Ishikawa (cell line): ENCODE measurements around the gene TNFAIP3.

Experiments
- CEBPB ChIP-seq: IDR thresholded peaks from 2 replicates; pipeline ENCODE4 v1.6.1; 2012
- CREB1 ChIP-seq: IDR thresholded peaks from 2 replicates; pipeline ENCODE4 v1.6.1; 2012; ENCODE audit warnings: low read depth
- EGR1 ChIP-seq: IDR thresholded peaks from 2 replicates; pipeline ENCODE4 v1.6.1; 2012
- EP300 ChIP-seq: IDR thresholded peaks from 2 replicates; pipeline ENCODE4 v1.6.1; 2012; ENCODE audit warnings: borderline replicate concordance
- FOXM1 ChIP-seq: IDR thresholded peaks from 2 replicates; pipeline ENCODE4 v1.6.1; 2012; ENCODE audit warnings: low read depth, borderline replicate concordance
- MAX ChIP-seq: IDR thresholded peaks from 2 replicates; pipeline ENCODE4 v1.6.1; 2012
- NFIC ChIP-seq: IDR thresholded peaks from 2 replicates; pipeline ENCODE4 v1.6.1; 2012
- RAD21 ChIP-seq: IDR thresholded peaks from 2 replicates; pipeline ENCODE4 v1.6.1; 2012; ENCODE audit warnings: low read depth
- REST ChIP-seq: IDR thresholded peaks from 2 replicates; pipeline ENCODE4 v1.6.1; 2012; ENCODE audit warnings: low read depth, mild to moderate bottlenecking
- TAF1 ChIP-seq: IDR thresholded peaks from 2 replicates; pipeline ENCODE4 v1.6.1; 2012; ENCODE audit warnings: low read depth, mild to moderate bottlenecking
- TCF12 ChIP-seq: IDR thresholded peaks from 2 replicates; pipeline ENCODE4 v1.6.1; 2012; ENCODE audit warnings: low read depth
- TEAD4 ChIP-seq: IDR thresholded peaks from 2 replicates; pipeline ENCODE4 v1.6.1; 2012
- USF1 ChIP-seq: IDR thresholded peaks from 2 replicates; pipeline ENCODE4 v1.6.1; 2012
- YY1 ChIP-seq: IDR thresholded peaks from 2 replicates; pipeline ENCODE4 v1.6.1; 2012; ENCODE audit warnings: low read depth
- ZBTB7A ChIP-seq: IDR thresholded peaks from 2 replicates; pipeline ENCODE4 v1.6.1; 2012; ENCODE audit warnings: low read depth

TNFAIP3 gene

GRCh38 chr6:137847748-137848147, 19.3 kb upstream of the TNFAIP3 start:
- TF ChIP-seq USF1 (no peak), TCF12 (no peak), RAD21 (no peak), CREB1 (no peak), CEBPB (no peak), FOXM1 (no peak), ZBTB7A (no peak), EGR1 (no peak), YY1 (no peak), TEAD4 (no peak), NFIC (no peak), TAF1 (no peak), REST (no peak)

GRCh38 chr6:137848672-137849071, 18.4 kb upstream of the TNFAIP3 start:
- no peak for TF ChIP-seq TAF1
- no peak for TF ChIP-seq CREB1
- no peak for TF ChIP-seq USF1
- no peak for TF ChIP-seq TEAD4
- TF ChIP-seq MAX: no peak
- TF ChIP-seq FOXM1: no peak
- TF ChIP-seq EGR1: no peak
- TF ChIP-seq TCF12: no peak
- TF ChIP-seq CEBPB: no peak
- no peak for TF ChIP-seq RAD21
- TF ChIP-seq ZBTB7A: no peak
- TF ChIP-seq REST: no peak

- TF ChIP-seq ZBTB7A (no peak), RAD21 (no peak), TAF1 (no peak), EP300 (no peak), USF1 (no peak), CREB1 (no peak), FOXM1 (no peak), TEAD4 (no peak), CEBPB (no peak), NFIC (no peak), TCF12 (no peak), YY1 (no peak), MAX (no peak), REST (no peak), EGR1 (no peak)
Observed at GRCh38 chr6:137849181-137849980, 17.7 kb upstream of the TNFAIP3 start.
